SH-SY5Y (cell line): Measurements from ENCODE around the gene CCDC3.

Experiments used
- GATA2 ChIP-seq: IDR thresholded peaks from 2 replicates; pipeline ENCODE4 v1.6.1; 2011; ENCODE audit warnings: mild to moderate bottlenecking, low read depth, low read length
- GATA3 ChIP-seq: IDR thresholded peaks from 2 replicates; pipeline ENCODE4 v1.6.1; 2011; ENCODE audit warnings: low read depth, mild to moderate bottlenecking, low read length, moderate library complexity

- no peak for TF ChIP-seq GATA3
- TF ChIP-seq GATA2, result no peak
Observed at GRCh38 chr10:12960941-12961340, 40.6 kb downstream of the CCDC3 start.
